DMS153 (cell line): Measurements from ENCODE around the gene SLC39A2.
"Not testable (repeated sequence)": the region's sequence is repeated elsewhere in the genome, so short reads cannot be mapped to it uniquely, and the experiment has no call there.

ENCODE experiments used
- DNase-seq: peaks from one replicate; lab custom pipeline; 2025; lab: John Stamatoyannopoulos, UW

The SLC39A2 gene

GRCh38 chr14:20997115-20997514 is 2.0 kb upstream of the SLC39A2 start:
- no peak for DNase-seq

GRCh38 chr14:20997564-20997963 is 1.5 kb upstream of the SLC39A2 start:
- DNase-seq: no peak

GRCh38 chr14:20998139-20998538 is 954 bp upstream of the SLC39A2 start:
- no peak for DNase-seq

GRCh38 chr14:20999591-20999990 is 498 bp downstream of the SLC39A2 start:
- no peak for DNase-seq

GRCh38 chr14:21001218-21001617 is 2.1 kb downstream of the SLC39A2 start:
- no peak for DNase-seq

GRCh38 chr14:21003788-21004346 is 4.8 kb downstream of the SLC39A2 start:
- no peak for DNase-seq

- DNase-seq: not testable (repeated sequence)
These were observed 10.6 kb downstream of the SLC39A2 start for GRCh38 chr14:21009721-21010120.

GRCh38 chr14:21011136-21011535 is 12.0 kb downstream of the SLC39A2 start:
- no peak for DNase-seq

- peak; percentile 68 for DNase-seq
These were observed 15.7 kb downstream of the SLC39A2 start for GRCh38 chr14:21014761-21015190.

- DNase-seq: no peak
These were observed 16.2 kb downstream of the SLC39A2 start for GRCh38 chr14:21015312-21015711.

GRCh38 chr14:21016413-21017190 is 17.5 kb downstream of the SLC39A2 start:
- no peak for DNase-seq

- DNase-seq: no peak
These were observed 18.6 kb downstream of the SLC39A2 start for GRCh38 chr14:21017528-21018245.

- DNase-seq: no peak
These were observed 19.2 kb downstream of the SLC39A2 start for GRCh38 chr14:21018286-21018685.

GRCh38 chr14:21018781-21019180 is 19.7 kb downstream of the SLC39A2 start:
- no peak for DNase-seq

GRCh38 chr14:21019366-21019765 is 20.3 kb downstream of the SLC39A2 start:
- no peak for DNase-seq

- no peak for DNase-seq
These were observed 22.0 kb downstream of the SLC39A2 start for GRCh38 chr14:21020977-21021545.

GRCh38 chr14:21022686-21023085 is 23.6 kb downstream of the SLC39A2 start:
- no peak for DNase-seq

GRCh38 chr14:21023174-21023573 is 24.1 kb downstream of the SLC39A2 start:
- DNase-seq: no peak

- DNase-seq: no peak
These were observed 24.9 kb downstream of the SLC39A2 start for GRCh38 chr14:21023817-21024584.

- peak; percentile 4 for DNase-seq
These were observed 25.7 kb downstream of the SLC39A2 start, which contains the start of gene NDRG2 for GRCh38 chr14:21024585-21025370. TSS of gene NDRG2 (minus strand) at chr14:21025061. CDS start at chr14:21023315, 1,746 bp downstream.
